Measurements from ENCODE around the gene GAGE13. TPM values are rescaled to one million over a fixed set of nuclear protein-coding genes. Genes with fewer than 3 reads are reported as not detected.
"Not testable (repeated sequence)": the region's sequence is repeated elsewhere in the genome, so short reads cannot be mapped to it uniquely, and the experiment has no call there.

The GAGE13 gene, protein sequence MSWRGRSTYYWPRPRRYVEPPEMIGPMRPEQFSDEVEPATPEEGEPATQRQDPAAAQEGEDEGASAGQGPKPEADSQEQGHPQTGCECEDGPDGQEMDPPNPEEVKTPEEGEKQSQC
- total RNA-seq = not detected

DNA sequence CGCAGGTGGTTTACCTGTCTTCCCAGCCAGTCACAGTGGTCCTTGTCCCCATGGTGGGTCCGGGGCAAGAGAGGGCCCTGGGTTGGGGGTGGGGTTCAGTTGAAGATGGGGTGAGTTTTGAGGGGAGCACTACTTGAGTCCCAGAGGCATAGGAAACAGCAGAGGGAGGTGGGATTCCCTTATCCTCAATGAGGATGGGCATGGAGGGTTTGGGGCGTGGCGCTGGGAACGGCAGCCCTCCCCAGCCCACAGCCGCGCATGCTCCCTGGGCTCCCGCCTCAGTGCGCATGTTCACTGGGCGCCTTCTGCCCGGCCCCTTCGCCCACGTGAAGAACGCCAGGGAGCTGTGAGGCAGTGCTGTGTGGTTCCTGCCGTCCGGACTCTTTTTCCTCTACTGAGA, at the start of gene GAGE13:
TSS of gene GAGE13 (plus strand) at position 301 of the 400 bp plus-strand sequence. CDS start 1,156 bp downstream, outside the sequence.
- DNase-seq = not testable (repeated sequence)

DNA sequence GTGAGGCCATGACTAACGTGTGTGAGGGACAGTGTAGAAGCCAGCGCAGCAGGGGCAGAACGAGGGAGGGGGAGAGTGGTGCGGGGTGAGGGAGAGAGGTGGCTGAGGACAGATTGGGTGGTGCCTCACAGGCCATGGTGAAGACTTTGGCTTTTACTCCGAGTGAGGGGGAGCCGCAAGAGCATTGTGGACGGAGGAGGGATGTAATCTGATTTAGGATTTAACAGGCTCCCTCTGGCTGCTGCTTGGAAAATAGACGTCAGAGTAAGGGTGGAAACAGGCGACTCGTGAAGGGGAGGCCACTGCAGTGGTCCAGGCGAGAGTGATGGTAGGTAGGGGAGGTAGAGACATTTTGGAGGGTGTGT, 48.8 kb upstream of the GAGE13 start:
- DNase-seq = no peak

DNA sequence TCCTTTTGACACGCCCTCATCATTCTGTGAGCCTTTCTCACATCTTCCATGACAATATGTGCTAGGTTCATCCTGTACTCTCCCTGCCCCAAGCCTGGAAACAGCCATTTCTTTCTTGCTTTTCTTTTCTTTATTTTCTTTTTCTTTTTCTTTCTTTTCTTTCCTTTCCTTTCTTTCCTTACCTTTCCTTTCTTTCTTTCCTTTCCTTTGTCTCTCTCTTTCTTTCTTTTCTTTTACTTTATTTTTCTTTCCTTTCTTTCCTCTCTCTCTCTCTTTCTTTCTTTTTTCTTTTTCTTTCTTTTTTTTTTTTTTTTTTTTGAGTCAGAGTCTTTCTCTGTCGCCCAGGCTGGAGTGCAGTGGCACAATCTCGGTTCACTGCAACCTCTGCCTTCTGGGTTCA, 47.2 kb upstream of the GAGE13 start:
- no peak for DNase-seq

DNA sequence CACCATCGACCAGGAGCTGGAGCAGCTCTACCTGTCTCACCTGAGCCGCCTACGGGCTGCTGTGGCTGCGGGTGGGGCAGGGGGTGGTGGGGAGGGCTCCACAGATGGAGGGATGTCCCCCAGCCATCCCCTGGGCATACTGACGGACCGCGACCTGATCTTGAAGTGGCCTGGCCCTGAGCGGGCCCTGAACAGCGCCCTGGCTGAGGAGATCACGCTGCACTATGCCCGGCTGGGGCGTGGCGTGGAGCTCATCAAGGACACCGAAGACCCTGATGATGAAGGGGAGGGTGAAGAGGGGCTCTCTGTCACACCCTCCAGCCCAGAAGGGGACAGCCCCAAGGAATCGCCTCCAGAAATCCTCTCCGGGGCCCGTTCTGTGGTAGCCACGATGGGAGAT, 45.2 kb upstream of the GAGE13 start:
- DNase-seq = no peak

DNA sequence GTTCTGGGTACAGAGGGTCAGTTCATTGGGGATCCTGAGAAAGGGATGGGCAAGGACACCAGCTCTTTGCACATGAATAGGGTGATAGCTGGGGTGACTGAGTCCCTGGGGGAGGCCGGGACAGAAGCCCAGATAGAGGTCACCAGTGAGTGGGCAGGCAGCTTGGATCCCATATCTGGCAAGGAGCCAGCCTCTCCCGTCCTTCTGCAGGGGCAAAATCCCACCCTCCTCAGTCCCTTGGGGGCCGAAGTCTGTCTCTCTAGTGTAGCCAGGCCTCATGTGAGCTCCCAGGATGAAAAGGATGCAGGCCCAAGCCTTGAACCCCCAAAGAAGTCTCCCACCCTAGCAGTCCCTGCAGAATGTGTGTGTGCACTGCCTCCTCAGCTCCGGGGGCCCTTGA, 44.8 kb upstream of the GAGE13 start:
- DNase-seq = no peak

DNA sequence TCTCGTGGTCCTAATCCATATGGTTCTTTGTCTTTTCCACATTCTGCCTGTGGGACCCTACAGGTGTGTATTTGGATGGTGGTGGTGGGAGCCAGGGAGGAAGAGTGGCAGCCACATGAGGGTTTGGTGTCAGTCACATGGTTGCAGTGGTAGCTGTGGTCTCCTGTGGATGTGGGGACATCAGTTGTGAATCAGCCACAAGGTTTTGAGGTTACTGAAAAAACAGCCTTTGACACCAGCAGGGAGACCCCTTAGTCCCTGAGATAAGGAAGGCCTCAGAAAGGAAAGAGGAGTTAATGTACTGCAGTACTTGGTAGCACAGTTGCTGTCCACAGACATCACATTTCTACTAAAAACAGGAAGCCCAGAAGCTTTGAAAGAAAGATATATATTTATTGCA, 43.7 kb upstream of the GAGE13 start:
- DNase-seq = no peak

DNA sequence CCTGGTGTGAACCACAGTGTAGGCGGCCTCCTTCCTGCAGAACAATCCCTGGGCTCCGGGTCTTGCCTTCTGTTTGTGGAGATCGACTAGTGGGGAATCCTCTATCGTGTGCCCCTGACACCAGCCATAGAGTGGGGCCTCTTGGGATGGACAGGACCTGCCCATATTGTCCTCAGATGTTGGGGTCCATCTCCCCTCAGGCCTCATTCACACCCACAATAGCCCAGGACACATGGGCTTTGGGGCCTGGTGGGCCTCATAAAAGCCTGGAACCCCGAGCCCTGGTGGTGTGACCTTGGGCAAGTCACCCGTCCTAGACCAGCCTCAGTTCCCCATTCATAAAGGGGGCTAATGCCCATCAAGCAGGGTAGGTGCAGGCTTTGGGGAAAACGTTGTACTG, 41.2 kb upstream of the GAGE13 start:
- no peak for DNase-seq

DNA sequence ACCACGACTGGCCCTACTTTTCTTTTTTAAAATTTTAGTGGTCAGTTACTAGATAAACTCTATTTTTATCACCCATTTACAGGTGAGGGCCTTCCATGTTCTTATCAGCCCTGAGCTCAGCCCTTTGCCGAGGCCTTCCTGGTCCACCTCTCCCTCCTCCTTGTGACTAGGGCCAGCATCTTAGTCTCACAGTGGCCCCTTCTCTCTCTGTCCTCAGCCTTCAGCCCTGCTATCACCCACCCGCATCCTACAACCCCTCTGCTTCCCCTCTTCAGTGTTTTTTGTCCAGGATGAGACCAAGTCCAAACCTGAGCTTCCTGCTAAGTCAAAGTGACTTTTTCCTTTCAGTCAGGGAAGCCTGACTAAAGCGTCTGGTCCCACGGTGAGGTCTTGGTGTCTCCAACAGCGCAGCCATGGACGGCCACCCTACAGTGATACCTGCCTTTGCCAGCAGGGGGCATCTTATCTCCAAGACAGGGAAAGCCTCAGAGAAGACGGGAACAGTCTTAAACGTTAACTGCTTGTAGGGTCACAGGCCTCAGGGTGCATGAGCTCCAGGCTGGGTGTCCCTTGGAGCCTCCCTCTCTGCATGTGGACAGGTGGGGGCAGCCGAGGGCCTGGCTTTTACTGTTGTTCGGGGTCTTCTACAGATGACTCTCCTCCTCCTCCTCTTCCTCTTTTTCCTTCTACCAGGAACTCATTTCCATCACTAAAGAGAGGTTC, 39.6 kb upstream of the GAGE13 start:
- DNase-seq = peak; percentile 6

DNA sequence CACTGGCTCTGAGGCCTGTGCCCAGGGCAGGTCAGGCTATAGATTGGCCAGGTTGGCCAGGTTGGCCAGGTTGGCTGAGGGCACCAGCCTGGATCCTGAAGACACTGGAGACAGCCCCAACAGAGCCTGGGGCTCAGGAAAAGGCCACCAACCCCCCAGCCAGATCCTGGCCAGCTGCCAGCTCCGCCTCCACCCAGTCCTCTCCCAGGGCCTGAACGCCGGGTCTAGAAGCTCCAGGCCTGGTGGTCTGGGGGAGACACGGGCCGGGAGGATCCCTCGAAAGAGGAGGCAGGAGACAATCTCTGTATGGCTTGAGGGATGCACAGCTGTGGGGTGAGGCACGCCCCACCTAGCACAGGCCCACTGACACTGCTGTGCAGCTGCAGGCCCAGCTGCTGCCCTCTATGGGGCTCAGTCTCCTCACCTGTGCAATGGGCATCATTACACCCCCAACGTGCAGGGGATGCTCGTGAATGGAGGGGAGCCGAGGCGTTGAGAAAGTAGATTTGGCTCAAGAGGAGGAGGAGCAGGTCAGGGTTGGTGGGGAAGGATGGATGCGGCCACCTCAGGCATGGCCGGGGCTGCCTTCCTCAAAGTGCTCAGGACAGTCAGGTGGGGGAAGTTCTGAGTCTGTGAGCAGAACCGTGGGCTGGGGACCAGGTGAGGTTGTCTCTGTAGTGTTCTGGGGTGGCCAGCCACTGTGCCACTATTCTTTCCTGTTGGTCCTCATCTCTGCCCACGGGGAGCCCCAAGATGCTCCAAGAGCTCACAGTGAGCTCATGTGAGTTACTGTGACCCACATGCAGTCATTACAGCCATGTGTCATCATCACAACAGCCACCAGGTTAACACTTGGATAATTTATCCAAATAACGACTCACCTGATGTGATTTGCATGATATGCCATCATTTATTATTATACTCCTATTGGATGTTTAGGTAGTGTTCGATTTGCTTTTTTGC, 38.7 kb upstream of the GAGE13 start:
- DNase-seq = no peak

DNA sequence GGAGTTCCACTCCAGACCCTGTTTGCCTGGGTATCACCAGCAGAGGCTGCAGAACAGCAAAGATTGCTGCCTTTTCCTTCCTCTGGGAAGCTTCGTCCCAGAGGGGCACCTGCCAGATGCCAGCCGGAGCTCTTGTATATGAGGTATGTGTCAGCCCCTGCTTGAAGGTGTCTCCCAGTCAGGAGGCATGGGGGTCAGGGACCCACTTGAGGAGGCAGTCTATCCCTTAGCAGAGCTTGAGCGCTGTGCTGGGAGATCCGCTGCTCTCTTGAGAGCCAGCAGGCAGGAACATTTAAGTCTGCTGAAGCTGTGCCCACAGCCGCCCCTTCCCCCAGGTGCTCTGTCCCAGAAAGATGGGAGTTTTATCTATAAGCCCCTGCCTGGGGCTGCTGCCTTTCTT, 32.1 kb upstream of the GAGE13 start:
- not testable (repeated sequence) for DNase-seq

DNA sequence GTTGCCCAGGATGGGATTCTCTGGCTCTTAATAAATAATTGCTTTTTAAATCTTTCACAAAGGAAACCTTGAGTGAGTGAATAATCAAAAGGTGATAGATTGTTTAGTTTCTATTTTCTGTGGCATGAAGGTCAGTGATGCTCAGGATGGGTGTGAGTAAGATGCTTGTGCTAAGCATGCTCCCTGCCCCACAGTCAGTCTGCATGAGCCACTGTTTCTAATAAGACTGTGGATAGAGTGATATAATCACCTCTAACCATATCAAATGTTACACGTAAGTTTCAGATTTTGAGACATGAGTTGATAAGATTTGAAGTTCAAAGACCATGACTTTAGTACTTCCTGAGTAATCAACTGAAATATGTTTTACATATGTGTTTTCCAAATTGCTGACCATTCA, 30.7 kb upstream of the GAGE13 start:
- no peak for DNase-seq

DNA sequence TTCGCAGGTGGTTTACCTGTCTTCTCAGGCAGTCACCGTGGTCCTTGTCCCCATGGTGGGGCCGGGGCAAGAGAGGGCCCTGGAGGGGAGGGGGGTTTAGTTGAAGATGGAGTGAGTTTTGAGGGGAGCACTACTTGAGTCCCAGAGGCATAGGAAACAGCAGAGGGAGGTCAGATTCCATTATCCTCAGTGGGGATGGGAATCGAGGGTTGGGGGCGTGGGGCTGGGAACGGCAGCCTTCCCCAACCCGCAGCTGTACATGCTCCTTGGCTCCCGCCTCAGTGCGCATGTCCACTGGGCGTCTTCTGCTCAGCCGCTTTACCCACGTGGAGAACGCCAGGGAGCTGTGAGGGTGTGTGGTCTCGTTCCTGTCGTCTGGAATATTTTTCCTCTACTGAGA, 28.0 kb upstream of the GAGE13 start, which contains the start of gene GAGE10:
TSS of gene GAGE10 (plus strand) at position 301 of the 400 bp plus-strand sequence. CDS start 1,214 bp downstream, outside the sequence.
- no peak for DNase-seq

DNA sequence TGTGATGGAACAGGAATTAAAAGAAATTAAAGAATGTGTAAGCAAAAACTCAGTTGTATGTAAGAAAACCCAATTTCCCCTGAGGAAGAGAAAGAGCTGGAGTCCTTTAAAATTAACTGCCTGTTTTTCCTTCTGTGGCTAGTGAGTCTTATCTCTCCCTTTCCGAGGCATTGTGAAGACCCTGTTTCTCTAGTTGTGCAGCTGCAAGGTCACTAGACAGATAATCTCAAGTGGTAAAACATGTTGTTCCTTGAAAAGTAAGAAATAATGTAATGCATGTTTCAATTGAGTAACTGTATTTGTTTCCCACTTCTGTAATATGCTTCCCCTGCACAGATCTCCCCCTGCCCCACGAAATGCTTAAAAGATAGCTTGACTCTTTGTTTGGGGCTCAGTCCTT, 23.6 kb upstream of the GAGE13 start:
- DNase-seq = not testable (repeated sequence)

DNA sequence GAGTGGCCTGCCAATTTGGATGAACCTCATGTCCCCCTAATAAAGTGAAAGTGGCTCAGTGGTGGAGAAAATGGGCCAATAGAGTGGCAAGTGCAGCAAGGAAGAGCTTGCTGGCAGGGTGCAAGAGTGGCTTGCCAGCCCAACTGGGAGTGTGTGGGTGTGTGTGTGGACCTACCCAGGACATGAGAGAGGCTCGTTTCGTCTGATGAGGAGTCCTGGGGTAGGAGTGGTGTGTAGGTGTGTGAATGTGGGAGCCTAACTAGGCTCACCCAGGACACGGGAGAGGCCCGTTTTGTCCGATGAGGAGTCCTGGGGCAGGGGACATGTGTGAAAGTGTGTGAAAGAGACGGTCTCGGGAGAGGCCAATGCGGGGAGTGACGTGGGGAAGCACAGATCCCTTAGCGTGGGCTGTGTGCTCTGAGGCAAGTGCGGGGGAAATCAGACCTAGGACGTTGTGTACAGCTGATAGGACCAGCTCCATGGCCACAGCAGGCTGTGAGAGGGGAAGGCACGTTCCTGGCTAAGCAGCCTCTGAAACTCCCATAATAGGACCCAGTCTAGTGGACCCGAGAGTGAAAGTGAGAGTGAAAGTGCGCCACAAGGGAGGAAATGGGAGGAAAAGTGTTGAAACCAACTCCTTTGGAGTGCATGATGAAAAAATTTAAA, 22.6 kb upstream of the GAGE13 start:
- no peak for DNase-seq

DNA sequence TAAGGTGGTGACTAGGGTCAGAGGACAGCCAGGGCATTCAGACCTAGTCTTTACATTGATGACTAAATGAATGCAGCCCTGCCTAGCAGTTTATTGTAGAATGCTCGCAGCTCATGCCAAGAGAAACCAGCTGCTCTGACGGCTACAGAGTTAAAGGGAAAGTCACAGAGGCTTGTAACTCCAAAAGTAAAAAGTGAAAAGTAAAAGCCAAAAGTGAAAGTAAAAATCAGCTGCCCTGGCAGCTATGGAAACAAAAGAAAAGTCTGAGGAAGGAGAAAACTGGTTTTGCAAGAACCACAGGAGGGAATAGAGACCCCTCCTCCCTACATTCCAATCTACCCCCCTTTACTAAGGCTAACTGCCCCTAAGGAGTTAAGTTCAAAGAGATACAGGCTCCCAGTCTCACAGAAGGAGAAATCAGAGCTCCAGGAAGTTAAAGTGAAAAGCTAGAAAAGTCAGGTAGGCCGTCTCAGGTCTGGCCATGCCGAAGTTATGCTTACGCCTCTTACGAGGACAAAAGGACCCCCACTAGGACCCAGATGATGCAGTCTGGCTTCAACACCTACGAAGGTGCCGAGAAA, 21.9 kb upstream of the GAGE13 start:
- peak; percentile 23 for DNase-seq

DNA sequence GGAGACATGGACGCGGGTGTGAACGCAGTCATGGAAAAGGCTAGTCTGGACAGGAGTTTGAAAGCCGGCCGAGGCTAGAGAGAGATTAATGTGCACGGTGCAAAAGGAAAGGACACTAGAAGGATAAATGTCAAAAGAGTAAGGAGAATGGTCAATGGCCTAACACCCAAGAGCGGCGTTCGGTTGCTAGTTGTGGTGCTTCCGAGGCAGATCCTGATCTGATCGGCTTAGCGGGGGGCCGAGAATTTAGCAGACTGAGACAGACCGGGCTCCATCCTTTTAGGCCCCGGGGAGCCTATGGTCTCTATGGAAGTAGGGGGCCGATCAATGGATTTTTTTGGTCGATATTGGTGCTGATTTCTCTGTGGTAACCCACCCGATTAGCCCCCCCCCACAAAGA, 21.0 kb upstream of the GAGE13 start:
- no peak for DNase-seq

DNA sequence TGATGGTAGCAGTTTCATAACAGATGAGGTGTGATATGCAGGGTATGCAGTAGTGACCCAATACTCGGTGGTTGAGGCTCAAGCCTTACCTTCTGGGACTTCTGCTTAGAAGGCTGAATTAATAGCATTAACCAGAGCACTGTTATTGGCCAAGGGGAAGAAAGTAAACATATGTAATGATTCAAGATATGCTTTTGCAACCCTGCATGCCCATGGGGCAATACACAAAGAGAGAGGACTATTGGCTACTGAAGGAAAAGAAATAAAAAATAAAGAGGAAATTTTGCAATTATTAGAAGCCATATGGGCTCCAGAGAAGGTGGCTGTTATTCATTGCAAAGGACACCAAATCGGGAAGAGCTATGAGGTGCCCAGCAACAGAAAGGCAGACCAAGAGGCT, 19.2 kb upstream of the GAGE13 start:
- DNase-seq = no peak

DNA sequence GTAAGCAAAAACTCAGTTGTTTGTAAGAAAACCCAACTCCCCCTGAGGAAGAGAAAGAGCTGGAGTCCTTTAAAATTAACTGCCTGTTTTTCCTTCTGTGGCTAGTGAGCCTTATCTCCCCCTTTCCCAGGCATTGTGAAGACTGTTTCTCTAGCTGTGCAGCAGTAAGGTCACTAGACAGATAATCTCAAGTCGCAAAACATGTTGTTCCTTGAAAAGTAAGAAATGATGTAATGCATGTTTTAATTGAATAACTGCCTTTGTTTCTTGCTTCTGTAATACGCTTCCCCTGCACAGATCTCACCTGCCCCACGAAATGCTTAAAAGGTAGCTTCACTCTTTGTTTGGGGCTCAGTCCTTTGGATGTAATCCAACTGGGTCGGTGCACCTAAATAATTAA, 15.3 kb upstream of the GAGE13 start:
- no peak for DNase-seq

DNA sequence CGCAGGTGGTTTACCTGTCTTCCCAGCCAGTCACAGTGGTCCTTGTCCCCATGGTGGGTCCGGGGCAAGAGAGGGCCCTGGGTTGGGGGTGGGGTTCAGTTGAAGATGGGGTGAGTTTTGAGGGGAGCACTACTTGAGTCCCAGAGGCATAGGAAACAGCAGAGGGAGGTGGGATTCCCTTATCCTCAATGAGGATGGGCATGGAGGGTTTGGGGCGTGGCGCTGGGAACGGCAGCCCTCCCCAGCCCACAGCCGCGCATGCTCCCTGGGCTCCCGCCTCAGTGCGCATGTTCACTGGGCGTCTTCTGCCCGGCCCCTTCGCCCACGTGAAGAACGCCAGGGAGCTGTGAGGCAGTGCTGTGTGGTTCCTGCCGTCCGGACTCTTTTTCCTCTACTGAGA, 9.6 kb upstream of the GAGE13 start, which contains the start of gene GAGE12J:
TSS of gene GAGE12J (plus strand) at position 301 of the 400 bp plus-strand sequence. CDS start 1,157 bp downstream, outside the sequence.
- DNase-seq = not testable (repeated sequence)

DNA sequence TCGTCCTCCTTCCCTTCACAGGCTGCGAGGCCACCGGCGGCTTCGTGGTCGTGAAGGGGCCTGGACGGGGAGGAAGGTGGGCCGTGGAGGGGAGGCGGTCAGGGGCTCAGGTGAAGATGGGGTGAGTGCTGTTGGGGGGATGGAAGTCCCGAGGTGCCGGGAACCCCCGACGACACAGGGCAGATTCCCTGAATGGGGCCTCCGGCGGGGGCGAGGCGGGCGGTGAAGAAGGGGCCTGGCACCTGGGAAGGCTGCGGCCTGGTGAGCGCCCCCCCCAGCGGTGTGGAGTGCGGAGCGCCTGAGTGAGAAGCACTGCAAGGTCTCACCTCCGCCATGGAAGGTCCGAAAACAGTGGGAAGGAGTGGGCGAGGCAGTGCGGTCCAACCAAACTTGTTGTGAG, 9.1 kb upstream of the GAGE13 start:
- not testable (repeated sequence) for DNase-seq

DNA sequence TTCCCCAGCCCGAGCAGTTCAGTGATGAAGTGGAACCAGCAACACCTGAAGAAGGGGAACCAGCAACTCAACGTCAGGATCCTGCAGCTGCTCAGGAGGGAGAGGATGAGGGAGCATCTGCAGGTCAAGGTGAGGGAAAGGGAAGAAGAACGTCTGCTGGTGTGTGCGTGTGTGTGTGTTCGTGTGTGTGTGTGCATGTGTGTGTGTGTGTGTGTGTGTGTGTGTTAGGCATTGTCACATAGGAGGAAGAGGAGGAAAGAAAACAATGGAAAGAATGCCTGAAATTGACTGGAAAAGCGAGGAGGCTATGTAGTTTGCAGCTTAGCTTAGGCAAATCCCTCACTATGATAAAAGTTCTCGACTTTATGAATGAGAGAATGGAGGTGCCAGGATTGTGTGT, 7.6 kb upstream of the GAGE13 start:
- DNase-seq = not testable (repeated sequence)

DNA sequence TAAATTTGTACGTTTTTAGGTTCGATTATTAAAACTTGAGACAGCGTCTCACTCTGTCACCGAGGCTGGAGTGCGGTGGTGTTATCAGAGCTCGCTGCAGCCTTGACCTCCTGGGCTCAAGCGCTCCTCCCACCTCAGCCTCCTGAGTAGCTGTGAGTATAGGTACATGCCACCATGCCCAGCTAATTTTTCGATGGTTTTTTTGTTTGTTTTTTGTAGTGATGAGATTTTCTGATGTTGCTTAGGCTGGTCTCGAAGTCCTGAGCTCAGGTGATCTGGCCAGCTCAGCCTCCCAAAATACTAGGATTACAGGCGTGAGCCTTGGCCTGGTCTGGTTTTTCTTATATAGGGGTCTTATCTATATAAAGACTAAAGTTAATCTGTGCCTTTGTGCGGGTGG, 961 bp upstream of the GAGE13 start:
- DNase-seq = not testable (repeated sequence)
